HG03103 (cell line): Measurements from ENCODE around the gene TBX3.

Source experiments
- ATAC-seq: cut with Tn5 transposase; IDR thresholded peaks from one replicate; pipeline ENCODE4 v1.9.1; 2021; ENCODE audit warnings: low read depth; ENCODE audit not compliant: unreplicated experiment

The TBX3 gene

GRCh38 chr12:114669401-114670290 lies 14.3 kb downstream of the TBX3 start:
- ATAC-seq: no peak

GRCh38 chr12:114668886-114669288 lies 15.1 kb downstream of the TBX3 start:
- ATAC-seq: no peak

- ATAC-seq: no peak
Observed at GRCh38 chr12:114668151-114668885, 15.7 kb downstream of the TBX3 start.

GRCh38 chr12:114667669-114668150 lies 16.3 kb downstream of the TBX3 start:
- no peak for ATAC-seq

GRCh38 chr12:114666746-114667668 lies 17.0 kb downstream of the TBX3 start:
- ATAC-seq: no peak

- no peak for ATAC-seq
Observed at GRCh38 chr12:114665411-114666260, 18.3 kb downstream of the TBX3 start.

GRCh38 chr12:114664651-114665320 lies 19.2 kb downstream of the TBX3 start:
- no peak for ATAC-seq

GRCh38 chr12:114662512-114663177 lies 21.3 kb downstream of the TBX3 start:
- ATAC-seq: no peak

- ATAC-seq: no peak
Observed at GRCh38 chr12:114661245-114661644, 22.7 kb downstream of the TBX3 start.

GRCh38 chr12:114659084-114659483 lies 24.9 kb downstream of the TBX3 start:
- ATAC-seq: no peak

- ATAC-seq: no peak
Observed at GRCh38 chr12:114658002-114658441, 26.0 kb downstream of the TBX3 start.

- no peak for ATAC-seq
Observed at GRCh38 chr12:114657597-114657920, 26.4 kb downstream of the TBX3 start.

- ATAC-seq: no peak
Observed at GRCh38 chr12:114656906-114657596, 26.9 kb downstream of the TBX3 start.

GRCh38 chr12:114655934-114656749 lies 27.8 kb downstream of the TBX3 start:
- no peak for ATAC-seq

- no peak for ATAC-seq
Observed at GRCh38 chr12:114649585-114649984, 34.4 kb downstream of the TBX3 start.

GRCh38 chr12:114648711-114649110 lies 35.3 kb downstream of the TBX3 start:
- no peak for ATAC-seq

- no peak for ATAC-seq
Observed at GRCh38 chr12:114638790-114639435, 45.1 kb downstream of the TBX3 start.
